H1 (cell line): ENCODE measurements around the gene EIF4EBP3. TPM values are rescaled to one million over a fixed set of nuclear protein-coding genes. Genes with fewer than 3 reads are reported as not detected.

Experiments
- ASH2L ChIP-seq: fragments of 200-600, 300-600 bp; sonication (generic); IDR thresholded peaks from one replicate; pipeline ENCODE4 v1.7.1; 2017; ENCODE audit warnings: low read length
- ATF3 ChIP-seq: IDR thresholded peaks from 2 replicates; pipeline ENCODE4 v1.6.1; 2011; ENCODE audit warnings: low read depth, mild to moderate bottlenecking, low read length; ENCODE audit not compliant: insufficient read depth
- BCL11A ChIP-seq, 2 experiments: IDR thresholded peaks; one replicate each; pipeline ENCODE4 v1.6.1; 2011; ENCODE audit warnings: low read depth in 2 of 2, low read length in 2 of 2, mild to moderate bottlenecking in 2 of 2
- CEBPB ChIP-seq: IDR thresholded peaks from 2 replicates; pipeline ENCODE4 v1.6.1; 2012; ENCODE audit warnings: low read depth, low read length
- CTBP2 ChIP-seq: IDR thresholded peaks from 2 replicates; pipeline ENCODE4 v1.7.0; 2011; ENCODE audit warnings: borderline replicate concordance, mild to moderate bottlenecking, moderate library complexity, mixed read lengths, low read length; ENCODE audit not compliant: insufficient read depth, insufficient read length
- CTCF ChIP-seq, 3 experiments: IDR thresholded peaks; 1 replicate in 2 of 3; 2 replicates in 1 of 3; pipeline versions ENCODE4 v1.5.1 to v1.6.1; 2011; ENCODE audit warnings: low read length in 3 of 3, mild to moderate bottlenecking in 3 of 3, inconsistent platforms in 2 of 3, low read depth in 1 of 3, moderate library complexity in 1 of 3; ENCODE audit not compliant: insufficient read depth in 1 of 3; ENCODE audit errors: control extremely low read depth in 1 of 3
- EZH2 ChIP-seq: fragments of 200-600 bp; sonication (generic); IDR thresholded peaks from 2 replicates; pipeline ENCODE4 v1.7.1; 2012; ENCODE audit warnings: low read depth, mild to moderate bottlenecking, moderate library complexity, low read length, inconsistent platforms; ENCODE audit not compliant: severe bottlenecking
- MAFK ChIP-seq: IDR thresholded peaks from 2 replicates; pipeline ENCODE4 v1.6.1; 2012; ENCODE audit warnings: low read depth, mild to moderate bottlenecking, improper control_type of control experiment, low read length
- NRF1 ChIP-seq: IDR thresholded peaks from 2 replicates; pipeline ENCODE4 v1.6.1; 2011; ENCODE audit warnings: mild to moderate bottlenecking, low read depth, low read length, improper control_type of control experiment
- PHF8 ChIP-seq: fragments of 200-600 bp; sonication (generic); conservative IDR thresholded peaks from 2 replicates; pipeline ENCODE4 v1.7.1; 2012; ENCODE audit warnings: low read depth, mild to moderate bottlenecking, inconsistent platforms, low read length, moderate library complexity
- POLR2AphosphoS5 ChIP-seq: IDR thresholded peaks from 2 replicates; pipeline ENCODE4 v1.6.1; 2011; ENCODE audit warnings: low read depth, low read length
- POU5F1 ChIP-seq: IDR thresholded peaks from 2 replicates; pipeline ENCODE4 v1.6.1; 2011; ENCODE audit warnings: low read depth, mild to moderate bottlenecking, low read length, moderate library complexity
- RFX5 ChIP-seq: IDR thresholded peaks from 2 replicates; pipeline ENCODE4 v1.6.1; 2011; ENCODE audit warnings: low read depth, low read length, improper control_type of control experiment, borderline replicate concordance
- RNF2 ChIP-seq: fragments of 200-900, 300-1000 bp; sonication (generic); IDR thresholded peaks from 2 replicates; pipeline ENCODE4 v1.7.1; 2016; ENCODE audit warnings: borderline replicate concordance, low read depth, mild to moderate bottlenecking, antibody characterized with exemption, low read length; ENCODE audit not compliant: poor library complexity, severe bottlenecking; ENCODE audit errors: missing control alignments
- SIRT6 ChIP-seq: IDR thresholded peaks from one replicate; pipeline ENCODE4 v1.7.1; 2012; ENCODE audit warnings: low read length, inconsistent platforms
- SRF ChIP-seq: IDR thresholded peaks from 2 replicates; pipeline ENCODE4 v1.6.1; 2011; ENCODE audit warnings: mild to moderate bottlenecking, low read depth, low read length, moderate library complexity
- TBP ChIP-seq: IDR thresholded peaks from 2 replicates; pipeline ENCODE4 v1.6.1; 2011; ENCODE audit warnings: low read depth, low read length, improper control_type of control experiment
- TCF12 ChIP-seq: IDR thresholded peaks from 2 replicates; pipeline ENCODE4 v1.6.1; 2011; ENCODE audit warnings: low read depth, mild to moderate bottlenecking, low read length
- YY1 ChIP-seq: IDR thresholded peaks from 2 replicates; pipeline ENCODE4 v1.6.1; 2011; ENCODE audit warnings: low read depth, mild to moderate bottlenecking, low read length
- polyA plus RNA-seq, 7 experiments: library from polyadenylated mRNA; depleted of rRNA in 3 of 7; stranded (reverse) in 5 of 7; unstranded in 2 of 7; fragments of >200 nt in 5 of 7; fragments of 200-250 nt in 2 of 7; gene quantifications; 1 replicate in 5 of 7; 2 replicates in 1 of 7; 4 replicates in 1 of 7; pipeline versions ENCODE4 v1.2.1 to v1.2.3, GENCODE V29; 2011 to 2013; ENCODE audit warnings: missing spikeins in 2 of 7, mixed read lengths in 2 of 7
- total RNA-seq: library from RNA; stranded (reverse); fragmentation: NEBNext Ultra II Directional; extraction: Animal tissue kit (Norgen Biotek cat#: 25700); gene quantifications from 2 replicates; pipeline ENCODE4 v1.2.1, GENCODE V29; 2021
- TF ChIP-seq, protein P1 (sequence below): IDR thresholded peaks from 2 replicates; pipeline ENCODE4 v1.6.1; 2012; ENCODE audit warnings: low read length, inconsistent platforms

The EIF4EBP3 gene
- total and polyA plus RNA-seq, 2 of the 8 experiments (the other 6 are each of a cell fraction or from before 2014, with no cell fraction given) = 11.1 to 11.7 TPM

DNA sequence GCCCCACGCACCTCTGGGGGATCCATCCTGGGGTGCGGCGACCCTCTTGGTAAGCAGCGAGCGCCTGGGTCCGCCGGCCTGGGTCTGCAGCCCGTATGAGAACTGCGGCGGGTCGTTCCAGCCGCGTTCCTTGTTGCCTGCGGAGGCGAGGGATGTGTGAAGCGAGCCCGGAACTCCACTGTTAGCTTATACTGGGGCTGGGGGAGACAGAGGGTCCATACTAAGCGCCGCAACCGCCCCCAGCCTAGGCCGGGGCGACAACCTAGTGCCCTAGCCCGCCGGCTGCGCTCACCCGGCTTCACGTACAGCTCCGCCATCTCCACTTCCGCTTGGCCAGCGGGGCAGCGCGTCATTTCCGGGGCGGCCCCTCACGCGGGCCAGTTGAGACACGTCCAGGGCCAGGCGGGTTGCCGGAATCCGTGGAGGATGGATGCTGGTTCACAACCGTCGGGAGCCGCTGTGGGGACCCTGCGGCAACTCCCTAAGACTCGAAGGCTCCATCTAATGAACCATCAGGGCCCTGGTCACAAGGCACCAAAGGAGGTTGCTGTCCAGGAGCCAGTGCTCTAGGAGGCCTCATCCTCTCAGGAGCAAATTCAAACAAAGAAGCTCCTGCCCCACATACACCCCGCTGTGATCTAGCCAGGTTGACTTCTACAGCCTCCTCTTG is 9.8 kb downstream of the EIF4EBP3 start, which contains the start of gene SRA1 (continued):
- TF ChIP-seq PHF8 = peak; percentile 96
- no peak for TF ChIP-seq TCF12
- no peak for TF ChIP-seq EZH2
- TF ChIP-seq NRF1 = no peak
- no peak for TF ChIP-seq RNF2
- peak; percentile 60 for TF ChIP-seq ASH2L
- no peak for TF ChIP-seq MAFK
- TF ChIP-seq CTBP2 = peak; percentile 65
- TF ChIP-seq, protein P1, sequence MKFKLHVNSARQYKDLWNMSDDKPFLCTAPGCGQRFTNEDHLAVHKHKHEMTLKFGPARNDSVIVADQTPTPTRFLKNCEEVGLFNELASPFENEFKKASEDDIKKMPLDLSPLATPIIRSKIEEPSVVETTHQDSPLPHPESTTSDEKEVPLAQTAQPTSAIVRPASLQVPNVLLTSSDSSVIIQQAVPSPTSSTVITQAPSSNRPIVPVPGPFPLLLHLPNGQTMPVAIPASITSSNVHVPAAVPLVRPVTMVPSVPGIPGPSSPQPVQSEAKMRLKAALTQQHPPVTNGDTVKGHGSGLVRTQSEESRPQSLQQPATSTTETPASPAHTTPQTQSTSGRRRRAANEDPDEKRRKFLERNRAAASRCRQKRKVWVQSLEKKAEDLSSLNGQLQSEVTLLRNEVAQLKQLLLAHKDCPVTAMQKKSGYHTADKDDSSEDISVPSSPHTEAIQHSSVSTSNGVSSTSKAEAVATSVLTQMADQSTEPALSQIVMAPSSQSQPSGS = peak; percentile 59; the same call in 1 of the 2 replicates
- peak; percentile 96 for TF ChIP-seq POLR2AphosphoS5
- no peak for TF ChIP-seq BCL11A (IDR thresholded peaks at IDR 0.05; ENCODE audit: low read depth in 2 of 2, low read length in 2 of 2)
- peak; percentile 66; the same call in 1 of the 2 replicates for TF ChIP-seq YY1
- no peak for TF ChIP-seq RFX5
- no peak for TF ChIP-seq CEBPB
- TF ChIP-seq TBP = peak; percentile 83
- TF ChIP-seq SIRT6 = no peak
- TF ChIP-seq SRF = no peak
- no peak for TF ChIP-seq ATF3
- no peak for TF ChIP-seq POU5F1
- TF ChIP-seq CTCF (IDR thresholded peaks at IDR 0.05; ENCODE audit: control extremely low read depth in 1 of 3, insufficient read depth in 1 of 3, low read depth in 1 of 3, low read length in 3 of 3) = no peak
